Panc1 (cell line): ENCODE measurements around the gene CHRD.

Source experiments
- TCF7L2 ChIP-seq: IDR thresholded peaks from 2 replicates; pipeline ENCODE4 v1.6.1; 2011; ENCODE audit warnings: mild to moderate bottlenecking, low read depth, low read length, inconsistent platforms
- TF ChIP-seq, protein P1 (sequence below): fragments of 450-650 bp; IDR thresholded peaks from 2 replicates; pipeline ENCODE4 v1.5.1; 2017; ENCODE audit warnings: mild to moderate bottlenecking

DNA sequence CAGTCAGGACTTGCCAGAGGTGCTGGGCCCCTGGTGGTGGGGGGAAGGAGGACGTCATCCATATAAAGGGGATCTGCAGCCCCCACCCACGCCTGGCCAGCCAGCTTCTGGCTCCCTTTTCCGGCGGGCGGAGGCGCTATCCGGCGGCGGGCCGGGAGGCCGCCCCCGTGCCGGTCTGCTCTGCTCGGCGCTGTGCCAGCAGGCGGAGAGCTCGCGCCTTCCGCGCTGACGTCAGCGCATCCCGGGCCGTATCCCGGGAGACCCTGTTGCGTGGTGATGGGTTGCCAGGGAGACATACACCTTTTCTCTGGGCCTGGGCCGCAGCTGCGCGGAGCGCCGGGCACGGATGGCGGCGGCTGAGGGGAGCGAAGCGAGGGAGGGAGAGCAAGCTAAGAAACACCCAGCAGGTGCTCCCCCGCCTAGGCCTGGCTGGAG is 41.3 kb upstream of the CHRD start:
- TF ChIP-seq, protein P1, sequence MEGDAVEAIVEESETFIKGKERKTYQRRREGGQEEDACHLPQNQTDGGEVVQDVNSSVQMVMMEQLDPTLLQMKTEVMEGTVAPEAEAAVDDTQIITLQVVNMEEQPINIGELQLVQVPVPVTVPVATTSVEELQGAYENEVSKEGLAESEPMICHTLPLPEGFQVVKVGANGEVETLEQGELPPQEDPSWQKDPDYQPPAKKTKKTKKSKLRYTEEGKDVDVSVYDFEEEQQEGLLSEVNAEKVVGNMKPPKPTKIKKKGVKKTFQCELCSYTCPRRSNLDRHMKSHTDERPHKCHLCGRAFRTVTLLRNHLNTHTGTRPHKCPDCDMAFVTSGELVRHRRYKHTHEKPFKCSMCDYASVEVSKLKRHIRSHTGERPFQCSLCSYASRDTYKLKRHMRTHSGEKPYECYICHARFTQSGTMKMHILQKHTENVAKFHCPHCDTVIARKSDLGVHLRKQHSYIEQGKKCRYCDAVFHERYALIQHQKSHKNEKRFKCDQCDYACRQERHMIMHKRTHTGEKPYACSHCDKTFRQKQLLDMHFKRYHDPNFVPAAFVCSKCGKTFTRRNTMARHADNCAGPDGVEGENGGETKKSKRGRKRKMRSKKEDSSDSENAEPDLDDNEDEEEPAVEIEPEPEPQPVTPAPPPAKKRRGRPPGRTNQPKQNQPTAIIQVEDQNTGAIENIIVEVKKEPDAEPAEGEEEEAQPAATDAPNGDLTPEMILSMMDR: no peak
- TF ChIP-seq TCF7L2: no peak
